ENCODE data around the gene FLVCR1.

GRCh38 chr1:212857992-212858460, at the start of gene FLVCR1:
- TF ChIP-seq, protein P1, sequence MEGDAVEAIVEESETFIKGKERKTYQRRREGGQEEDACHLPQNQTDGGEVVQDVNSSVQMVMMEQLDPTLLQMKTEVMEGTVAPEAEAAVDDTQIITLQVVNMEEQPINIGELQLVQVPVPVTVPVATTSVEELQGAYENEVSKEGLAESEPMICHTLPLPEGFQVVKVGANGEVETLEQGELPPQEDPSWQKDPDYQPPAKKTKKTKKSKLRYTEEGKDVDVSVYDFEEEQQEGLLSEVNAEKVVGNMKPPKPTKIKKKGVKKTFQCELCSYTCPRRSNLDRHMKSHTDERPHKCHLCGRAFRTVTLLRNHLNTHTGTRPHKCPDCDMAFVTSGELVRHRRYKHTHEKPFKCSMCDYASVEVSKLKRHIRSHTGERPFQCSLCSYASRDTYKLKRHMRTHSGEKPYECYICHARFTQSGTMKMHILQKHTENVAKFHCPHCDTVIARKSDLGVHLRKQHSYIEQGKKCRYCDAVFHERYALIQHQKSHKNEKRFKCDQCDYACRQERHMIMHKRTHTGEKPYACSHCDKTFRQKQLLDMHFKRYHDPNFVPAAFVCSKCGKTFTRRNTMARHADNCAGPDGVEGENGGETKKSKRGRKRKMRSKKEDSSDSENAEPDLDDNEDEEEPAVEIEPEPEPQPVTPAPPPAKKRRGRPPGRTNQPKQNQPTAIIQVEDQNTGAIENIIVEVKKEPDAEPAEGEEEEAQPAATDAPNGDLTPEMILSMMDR (conservative IDR thresholded peaks at IDR 0.05), result no peak
- TF ChIP-seq ZFX (IDR thresholded peaks at IDR 0.05), result no peak
